ENCODE data around the gene GALNT13.

The GALNT13 gene

DNA sequence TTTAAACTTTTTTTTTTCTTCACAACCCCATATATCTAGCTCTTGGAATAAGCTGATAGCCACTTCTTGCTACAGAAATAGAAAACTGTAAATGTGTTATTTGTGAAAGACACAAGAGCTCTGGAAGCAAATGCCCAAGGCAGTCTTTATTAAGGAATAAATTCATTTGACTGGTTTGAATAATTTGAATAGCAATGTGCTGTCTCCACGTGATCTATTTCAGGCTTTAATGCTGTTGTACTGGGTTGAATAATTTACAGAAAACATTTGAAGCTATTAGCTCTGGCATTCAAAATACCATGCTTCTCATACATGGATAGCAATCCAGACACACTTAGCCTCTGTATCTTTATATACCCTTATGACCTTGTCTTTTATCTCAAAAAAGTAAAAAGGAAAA lies 460.1 kb downstream of the GALNT13 start:
- DNase-seq, result no peak

DNA sequence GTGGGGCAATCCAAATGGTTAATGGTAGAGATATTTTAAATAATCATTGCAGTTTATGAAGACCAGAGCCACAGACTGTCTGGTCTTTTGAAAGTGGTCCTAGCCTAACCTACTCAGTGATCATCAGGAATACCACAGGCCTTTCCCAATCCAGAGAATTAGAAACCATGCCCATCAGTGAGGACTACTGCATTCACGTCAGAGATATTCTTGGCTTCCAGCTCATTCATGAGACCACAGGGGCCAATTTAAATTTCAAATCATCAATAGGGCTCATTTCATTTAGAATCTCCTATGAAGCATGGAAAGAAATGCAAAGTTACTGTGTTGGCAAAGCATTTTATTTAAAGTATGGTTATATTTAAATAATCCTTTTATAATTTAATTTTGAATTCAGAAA lies 464.5 kb downstream of the GALNT13 start:
- DNase-seq, result no peak

DNA sequence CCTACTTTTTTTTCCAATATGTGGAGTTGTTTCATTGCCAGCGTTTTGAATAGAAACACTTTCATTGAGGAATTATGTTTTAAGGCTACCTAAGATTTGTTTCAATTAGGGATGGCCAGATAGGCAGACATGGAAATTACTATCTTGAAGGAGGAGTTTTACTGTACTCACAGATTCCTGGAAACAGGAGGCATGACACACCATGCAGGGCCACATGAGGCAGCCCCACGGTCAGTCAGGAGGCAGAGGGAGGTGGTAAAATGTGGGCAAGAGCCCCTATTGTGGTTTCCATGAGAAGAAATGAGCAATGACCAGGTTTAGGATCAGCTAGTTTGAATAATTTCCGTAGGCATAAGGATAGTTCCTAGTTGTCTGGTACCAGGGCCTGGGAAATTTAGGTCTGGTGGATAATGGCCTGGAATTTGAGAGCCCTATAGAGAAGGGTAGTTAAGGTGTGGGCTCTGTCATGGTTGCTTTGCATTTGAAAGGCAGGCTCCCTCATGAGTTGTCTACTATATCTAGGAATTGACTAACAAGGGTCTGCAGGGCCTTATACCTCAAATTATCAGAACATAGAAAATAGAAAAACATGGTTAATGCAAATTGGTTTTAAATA lies 466.7 kb downstream of the GALNT13 start:
- DNase-seq, result no peak

DNA sequence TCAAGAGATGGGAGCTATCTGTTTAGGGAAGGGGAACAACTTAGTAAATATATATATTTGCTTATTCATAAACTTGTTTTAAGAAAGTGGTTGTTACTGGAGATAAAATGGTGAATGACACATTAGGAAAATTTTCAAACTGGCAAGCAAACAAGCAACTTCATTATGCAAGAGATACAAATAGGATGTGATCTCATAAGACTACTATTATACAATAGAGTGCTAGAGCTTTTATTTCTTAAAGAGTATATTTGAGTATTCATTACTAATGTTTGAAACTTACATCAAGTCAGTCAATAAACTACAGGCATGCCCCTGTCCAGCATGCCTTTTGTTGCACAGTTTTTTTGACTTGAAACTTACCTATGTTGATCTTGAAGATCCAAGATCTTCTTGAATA lies 471.6 kb downstream of the GALNT13 start:
- no peak for DNase-seq

DNA sequence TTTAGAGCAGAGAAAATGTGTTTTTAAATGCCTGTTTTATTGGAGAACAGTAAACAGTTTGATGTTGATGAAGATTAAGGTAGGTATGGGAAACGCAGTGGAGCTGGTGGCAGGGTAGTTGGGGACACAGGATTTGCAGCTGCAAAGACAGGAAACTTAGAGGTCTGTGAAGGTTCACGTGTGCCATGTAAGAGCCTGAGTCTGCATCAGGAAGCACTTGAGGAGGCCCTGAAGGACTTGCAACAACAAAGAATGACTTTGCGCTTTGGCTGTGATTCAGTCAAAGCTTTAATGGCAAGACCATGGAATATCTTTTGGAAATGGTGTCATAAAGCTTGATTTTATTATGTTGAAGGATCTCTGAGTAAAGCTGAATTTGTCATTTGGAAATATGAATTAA lies 479.2 kb downstream of the GALNT13 start:
- no peak for DNase-seq

DNA sequence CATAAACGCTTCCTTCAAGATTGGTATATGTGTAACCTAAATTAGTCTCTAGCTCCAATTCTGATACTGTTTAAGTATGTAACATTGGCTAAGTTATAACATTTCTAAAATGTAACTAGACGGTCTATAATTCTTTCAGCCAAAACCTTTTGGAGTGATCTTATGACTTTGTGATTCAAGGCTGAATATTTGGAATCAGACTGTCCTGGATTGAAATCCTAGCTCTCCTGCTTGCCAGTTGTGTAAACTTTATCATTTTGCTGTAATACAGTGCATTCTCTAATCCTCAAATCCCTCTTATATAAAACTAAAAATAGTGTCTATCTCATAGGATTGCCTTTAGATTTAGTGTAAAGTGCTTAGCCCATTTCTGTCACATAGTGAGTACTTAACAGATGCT lies 489.6 kb downstream of the GALNT13 start:
- DNase-seq, result no peak

DNA sequence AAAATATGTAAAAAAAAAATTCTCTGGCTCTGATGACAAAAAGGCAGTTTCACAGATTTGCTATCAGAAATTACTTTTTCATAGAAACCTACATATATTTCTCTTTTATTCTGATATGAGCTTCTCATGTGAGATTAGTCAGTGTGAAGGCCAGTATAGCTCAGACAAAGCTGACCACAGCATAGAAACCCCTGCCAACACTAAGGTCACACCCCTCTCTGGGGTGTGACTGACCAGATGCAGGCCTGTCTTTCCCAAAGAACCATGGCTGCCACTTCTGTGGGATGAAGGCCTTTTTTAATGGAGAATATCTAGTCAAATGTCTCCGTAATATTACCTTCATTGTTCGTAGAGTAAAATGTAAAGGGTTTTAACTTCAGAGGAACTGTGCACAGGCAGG lies 496.4 kb downstream of the GALNT13 start:
- no peak for DNase-seq

DNA sequence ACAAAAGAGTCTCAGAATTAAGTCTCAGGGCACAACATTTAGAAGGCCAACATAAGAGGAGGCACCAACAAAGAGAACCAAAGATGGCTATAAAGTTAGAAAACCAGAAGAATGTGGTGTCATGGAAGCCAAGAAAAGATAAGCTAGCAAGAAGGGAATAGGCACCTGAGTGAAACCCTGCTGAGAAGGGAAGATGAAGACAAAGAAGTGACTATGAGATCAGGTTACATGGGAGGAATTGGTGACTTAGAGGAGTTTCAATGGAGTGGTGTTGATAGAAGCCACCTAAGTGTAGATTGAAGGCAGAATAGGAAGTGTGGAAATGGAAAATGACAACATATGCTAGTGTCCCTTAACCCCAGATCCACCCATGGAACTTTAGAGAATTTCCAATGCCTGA lies 499.2 kb downstream of the GALNT13 start:
- no peak for DNase-seq

DNA sequence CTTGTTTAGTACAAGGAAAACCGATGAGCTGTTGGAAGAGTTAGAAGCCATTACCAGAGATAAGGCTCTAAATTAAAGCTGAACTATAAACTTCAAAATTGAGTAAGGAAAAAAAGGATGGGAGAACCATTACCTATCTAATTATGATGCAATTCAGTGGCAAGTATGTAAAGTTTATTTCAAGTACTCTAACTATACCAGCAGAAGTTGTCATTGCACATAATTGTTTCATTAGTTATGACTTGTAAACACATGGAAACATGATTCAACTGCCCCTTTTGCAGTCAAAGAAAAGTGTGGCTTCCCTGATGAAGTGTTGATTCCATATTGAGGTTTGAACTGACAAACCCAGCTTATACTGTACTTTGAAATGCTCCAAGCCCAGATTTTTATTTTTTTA lies 502.7 kb downstream of the GALNT13 start:
- no peak for DNase-seq

DNA sequence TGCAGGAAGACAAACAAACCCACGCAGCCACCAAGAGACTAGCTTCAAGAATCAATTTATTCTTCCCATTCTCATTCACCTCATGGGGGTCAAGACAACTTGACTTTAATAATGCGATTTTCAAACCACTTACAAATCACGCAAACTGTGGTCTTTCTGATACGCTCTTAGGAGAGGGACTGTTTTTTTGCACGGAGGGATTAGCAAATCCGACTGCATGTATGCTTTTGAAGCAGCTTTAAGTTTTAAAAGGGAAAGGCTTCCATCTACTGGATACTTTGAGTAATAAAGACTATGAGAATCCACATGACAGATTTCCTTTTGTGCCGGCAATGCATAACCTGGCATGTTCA lies 503.8 kb downstream of the GALNT13 start:
- DNase-seq, result peak; percentile 54

DNA sequence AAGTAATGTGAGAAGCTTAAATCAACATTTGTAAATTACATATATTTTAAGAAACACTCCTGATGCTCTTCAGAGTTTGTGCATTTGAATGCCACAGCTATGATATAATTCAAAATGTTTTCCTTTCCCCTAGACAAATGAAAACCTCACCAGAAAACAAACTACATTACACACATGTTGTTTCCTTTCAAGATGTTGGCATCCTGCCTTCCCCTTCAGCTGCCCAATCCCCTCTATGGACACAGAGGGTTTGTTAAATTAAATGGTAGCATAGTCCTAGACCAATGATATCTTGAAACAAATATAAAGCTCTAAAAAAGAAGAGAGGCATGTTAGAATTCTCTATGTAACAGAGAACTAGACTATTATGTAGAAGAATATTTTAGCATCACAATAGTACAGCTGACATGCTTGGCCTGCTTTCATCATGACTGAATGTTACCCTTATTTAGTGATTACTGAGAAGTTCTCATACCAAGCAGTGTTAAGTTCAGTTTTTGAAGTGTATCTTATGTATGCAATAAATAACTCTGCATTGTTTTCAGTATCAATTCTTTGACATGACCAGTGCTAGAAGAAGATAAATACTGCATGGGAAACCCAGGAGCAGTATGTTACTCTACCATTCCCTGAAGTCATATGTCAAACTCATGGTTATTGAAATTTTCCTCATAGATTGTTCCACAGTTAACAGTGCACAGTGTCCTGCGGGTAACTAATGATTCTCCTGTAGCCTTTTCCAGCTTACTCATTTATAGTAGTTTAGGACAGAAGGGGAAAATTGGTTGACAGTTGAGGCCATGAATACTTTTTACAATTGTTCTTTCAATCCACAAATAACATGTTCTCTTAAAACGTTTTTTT lies 510.4 kb downstream of the GALNT13 start:
- no peak for DNase-seq

DNA sequence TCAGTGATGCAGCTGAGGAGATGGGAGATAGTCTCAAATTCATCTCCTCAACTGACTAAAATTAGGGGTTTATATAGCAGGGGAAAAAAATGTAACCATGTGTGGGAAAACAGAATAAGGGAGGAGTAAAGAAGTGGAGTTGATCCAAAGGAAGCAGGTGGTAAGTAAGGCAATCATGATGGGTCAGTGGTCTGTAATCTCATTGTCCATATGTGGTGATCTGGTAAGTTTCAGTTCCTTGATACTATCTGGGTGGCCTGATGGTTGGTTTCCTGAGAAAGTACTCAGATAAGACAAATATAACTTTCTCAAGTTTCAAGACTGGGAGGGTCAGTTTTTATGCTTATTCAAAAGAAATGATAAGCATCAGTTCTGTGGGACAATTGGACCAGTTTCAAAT lies 514.5 kb downstream of the GALNT13 start:
- DNase-seq, result no peak

DNA sequence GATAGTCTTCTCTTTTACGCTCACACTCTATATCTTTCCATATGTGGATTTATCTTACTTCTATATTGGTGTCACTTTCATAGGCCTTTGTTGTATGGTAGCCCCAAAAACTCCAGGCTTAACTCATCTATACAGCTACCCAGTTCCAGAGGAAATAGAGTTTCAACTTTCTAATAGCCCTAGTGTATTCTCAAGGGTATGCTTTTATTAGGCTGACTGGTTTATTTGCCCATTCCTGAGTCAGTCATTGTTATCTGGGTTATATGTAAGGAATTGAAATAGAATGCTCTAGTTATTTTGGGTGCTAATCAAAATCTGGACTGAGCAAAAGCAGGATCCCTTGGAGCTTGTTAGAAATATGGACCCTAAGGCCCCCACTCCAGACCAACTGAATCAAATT lies 519.3 kb downstream of the GALNT13 start:
- DNase-seq, result no peak

DNA sequence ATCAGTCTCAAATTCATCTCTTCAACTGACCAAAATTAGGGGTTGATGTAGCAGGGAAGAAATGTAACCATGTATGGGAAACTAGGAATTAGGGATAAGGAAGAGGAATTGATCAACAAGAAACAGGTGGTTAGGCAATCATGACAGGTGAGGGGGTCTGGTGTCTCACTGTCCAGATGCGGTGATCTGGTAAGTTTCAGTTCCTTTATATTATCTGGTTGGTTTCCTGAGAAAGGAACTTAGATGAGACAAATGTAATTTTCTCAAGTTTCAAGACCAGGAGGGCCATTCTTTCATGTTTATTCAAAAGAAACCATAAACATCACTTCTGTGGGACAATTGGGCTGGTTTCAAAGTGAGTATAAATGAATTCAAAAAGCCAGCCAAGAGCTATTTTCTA lies 520.5 kb downstream of the GALNT13 start:
- no peak for DNase-seq

DNA sequence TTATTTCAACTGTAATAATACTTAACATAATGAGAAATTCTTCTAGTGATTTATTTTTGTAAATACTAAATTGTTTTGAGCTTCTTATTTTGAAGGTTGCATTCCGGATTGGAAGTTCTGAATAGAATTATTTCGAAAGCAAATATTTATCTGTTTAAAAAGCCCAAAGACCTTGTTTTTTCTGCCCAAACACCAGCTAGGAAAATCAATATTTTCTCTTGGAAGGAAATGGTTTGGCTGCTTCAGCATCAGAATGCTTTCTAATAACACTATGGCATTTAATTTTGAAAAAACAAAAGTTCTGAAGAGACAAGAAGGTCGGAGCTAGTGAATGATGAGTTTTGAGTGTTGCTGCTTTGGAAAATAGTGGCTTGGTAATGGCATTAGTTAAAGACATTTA lies 522.9 kb downstream of the GALNT13 start:
- no peak for DNase-seq

DNA sequence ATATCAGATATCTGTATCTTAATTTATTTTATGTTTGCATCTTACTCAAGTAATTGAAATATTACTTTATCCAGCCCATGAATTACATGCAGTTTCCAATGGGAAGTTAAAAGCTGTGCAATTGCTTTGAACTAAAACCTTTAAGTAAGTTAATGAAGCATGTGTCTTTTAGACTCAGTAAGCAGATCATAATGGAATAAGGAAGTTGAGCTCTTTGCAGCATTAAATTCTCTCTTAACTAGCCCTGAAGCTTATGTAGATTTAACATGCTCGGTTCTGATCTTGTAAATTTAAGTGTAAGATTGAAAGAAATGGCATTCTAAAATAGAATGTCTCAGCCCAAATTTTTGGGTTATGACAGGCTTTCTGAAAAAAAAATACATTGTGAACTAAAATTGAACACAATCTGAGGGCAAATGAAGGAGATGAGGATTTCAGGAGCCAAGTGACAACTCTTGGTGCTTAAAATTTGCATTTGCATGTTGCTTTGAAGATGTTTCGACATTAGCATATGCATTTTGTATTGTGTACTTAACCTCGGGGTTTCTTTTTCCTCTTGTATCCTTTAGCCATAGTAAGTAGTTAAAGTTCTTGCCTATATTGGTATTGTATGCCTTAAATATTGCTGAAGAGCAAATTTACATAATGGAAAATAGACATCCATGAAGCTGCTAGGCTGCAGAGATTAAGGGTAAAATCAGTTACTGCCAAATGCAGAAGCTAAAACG lies 529.0 kb downstream of the GALNT13 start:
- no peak for DNase-seq

DNA sequence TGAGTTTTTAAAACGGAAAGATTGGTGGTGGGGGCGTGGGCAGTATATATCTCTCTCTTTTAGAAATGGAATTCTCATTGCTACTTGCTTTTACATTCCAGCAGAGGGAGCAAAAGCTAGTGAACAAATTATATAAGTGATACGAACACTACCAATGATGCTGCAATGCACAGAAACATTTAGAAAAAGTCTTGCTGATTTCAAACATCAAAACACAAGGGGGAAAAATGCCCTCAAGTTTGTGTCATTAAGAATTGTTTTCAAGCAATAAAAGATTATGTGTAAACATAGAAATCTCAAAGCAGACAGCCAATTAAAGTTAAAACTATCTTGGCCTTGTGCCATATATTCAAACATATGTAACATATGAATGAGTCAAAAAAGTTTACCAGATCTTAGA lies 530.5 kb downstream of the GALNT13 start:
- peak; percentile 16 for DNase-seq

DNA sequence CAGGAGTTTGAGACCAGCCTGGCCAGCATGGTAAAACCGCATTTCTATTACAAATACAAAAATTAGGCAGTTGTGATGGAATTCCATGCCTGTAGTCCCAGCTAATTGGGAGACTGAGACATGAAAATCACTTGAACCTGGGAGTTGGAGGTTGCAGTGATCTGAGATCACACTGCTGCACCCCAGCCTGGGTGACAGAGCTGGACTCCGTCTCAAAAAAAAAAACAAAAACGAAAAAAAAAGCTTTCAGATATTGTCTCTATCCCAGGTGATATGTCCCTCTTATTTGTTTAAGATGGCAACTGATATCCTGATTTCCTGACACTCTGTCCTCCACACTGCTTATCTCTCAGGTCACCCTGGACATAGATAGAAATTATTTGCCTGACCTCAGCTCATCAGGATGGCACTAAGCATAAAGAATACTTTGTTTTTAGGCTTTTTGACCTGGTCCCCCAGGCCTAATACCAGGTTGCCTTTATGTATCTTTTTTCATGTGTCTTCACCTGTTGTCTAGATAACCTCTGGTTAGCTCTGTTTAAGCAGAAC lies 531.6 kb downstream of the GALNT13 start:
- DNase-seq, result no peak

DNA sequence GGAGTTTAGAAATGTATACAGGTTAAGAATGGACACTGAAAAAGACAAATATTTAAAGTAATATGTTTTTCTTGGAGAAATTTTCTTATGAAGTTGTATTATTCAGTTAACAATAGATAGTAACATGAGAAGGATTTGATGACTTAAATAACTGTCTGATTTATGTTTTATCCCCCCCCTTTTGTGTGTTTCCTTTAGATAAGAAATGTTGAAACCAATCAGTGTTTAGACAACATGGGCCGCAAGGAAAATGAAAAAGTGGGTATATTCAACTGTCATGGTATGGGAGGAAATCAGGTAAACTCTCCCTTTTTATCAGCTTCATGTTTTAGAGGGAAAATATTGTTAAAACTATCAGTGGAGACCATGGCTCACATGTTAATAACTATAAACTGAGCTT lies 537.1 kb downstream of the GALNT13 start:
- no peak for DNase-seq

DNA sequence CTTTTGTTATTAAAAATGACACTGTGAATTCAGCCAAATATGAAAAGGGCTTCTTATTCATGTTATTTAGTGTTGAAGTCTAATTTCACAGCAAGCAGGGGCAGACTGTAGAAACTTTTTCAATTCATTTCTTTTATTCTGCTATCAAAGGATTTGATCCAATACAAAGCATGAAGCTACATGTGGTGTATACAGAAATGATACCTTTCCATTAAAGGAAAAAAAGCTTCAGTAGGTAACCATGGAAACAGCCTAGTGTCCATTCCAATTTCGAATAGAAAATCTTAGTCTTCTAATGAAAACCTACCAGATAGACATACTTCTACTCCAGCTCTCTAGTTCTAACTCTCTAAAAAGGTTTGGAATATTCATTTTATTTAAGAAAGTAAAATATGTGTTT lies 550.5 kb downstream of the GALNT13 start:
- DNase-seq, result no peak

DNA sequence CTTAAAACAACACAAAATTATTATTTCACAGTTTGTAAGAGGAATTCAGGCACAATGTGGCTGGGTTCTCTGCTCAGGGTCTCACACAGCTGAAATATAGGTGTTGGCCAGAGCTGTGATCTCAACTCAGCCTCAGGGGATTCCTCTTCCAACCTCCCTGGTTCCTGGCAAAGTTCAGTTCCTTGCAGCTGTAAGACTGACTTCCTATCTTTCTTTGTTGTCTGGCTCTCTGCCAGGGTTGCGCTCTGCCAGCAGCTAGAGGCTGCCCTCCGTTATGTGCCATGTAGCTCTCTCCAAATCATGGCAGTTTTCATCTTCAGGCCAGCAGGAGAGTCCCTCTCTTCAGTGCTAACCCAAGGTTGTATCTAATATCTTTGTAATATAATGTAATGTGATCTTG lies 554.3 kb downstream of the GALNT13 start:
- no peak for DNase-seq

DNA sequence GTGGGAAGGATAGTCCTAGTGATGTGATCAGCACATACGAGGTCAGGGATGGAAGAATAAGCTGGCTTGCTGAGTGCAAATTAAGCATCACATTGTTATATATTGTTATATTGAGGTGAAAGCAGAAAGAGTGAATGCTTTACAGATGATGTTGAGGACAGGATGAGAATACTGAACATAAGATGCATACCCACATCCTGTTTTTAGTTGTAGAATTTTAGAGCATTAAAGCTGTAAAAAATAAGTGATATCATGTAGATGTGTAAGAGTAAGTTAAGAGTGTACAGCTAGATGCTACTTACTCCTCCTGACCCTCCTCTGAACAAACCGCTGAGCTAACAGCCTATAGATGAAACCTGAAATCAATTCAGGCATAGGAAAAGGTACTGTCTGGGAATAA lies 555.7 kb downstream of the GALNT13 start:
- no peak for DNase-seq

DNA sequence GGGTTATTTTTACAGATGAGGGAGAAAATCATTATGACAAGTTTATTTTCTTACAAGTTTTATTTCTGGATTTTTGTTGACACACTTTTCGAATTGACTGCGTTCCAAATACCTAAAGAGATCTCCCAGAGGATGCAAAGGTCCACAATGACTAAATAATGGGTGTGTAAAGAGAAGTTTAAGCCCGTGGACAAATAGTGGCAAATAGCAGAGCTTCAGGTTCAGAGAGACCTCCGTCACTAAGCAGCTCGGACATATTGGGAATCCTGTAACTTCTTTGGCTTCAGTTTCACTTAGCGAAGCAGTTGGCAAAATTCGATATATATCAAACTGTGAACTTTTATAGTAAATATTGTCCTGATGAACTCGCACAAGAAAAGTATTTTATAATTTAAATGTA lies 556.3 kb downstream of the GALNT13 start:
- no peak for DNase-seq

DNA sequence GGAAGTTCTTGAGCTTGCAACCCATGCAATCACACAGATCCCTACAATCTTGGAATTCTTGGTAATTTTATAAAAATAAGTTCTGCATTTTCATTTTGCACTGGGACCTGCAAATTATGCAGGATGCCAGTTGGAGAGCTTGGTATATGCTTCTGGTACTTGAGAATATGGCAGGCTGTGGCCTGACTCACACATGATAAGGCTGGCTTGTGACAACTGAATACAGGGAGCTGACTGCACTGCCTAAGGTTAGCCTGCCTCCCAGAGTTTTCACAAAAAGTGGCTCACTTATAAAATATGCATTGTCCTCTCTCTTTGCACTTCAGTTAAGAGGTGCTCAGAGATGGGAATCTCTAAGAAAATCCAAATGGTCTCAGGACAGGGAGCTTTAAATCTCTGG lies 561.3 kb downstream of the GALNT13 start:
- DNase-seq, result no peak
